CD4-positive, alpha-beta T cell (primary cell): ENCODE data around the gene HAPSTR1. TPM values are rescaled to one million over a fixed set of nuclear protein-coding genes. Genes with fewer than 3 reads are reported as not detected.

Experiments used
- ATAC-seq: fragments of 200-7000 bp; cut with Tn5 transposase; one replicate; pipeline ENCODE4 v1.10.0; 2022; ENCODE audit warnings: mild to moderate bottlenecking; ENCODE audit not compliant: poor library complexity
- CTCF ChIA-PET: fragments of 350-600 bp; sonication (Branson Sonifier 250); formaldehyde crosslinking; loops from one replicate; lab custom pipeline; 2021; ENCODE audit warnings: antibody characterized with exemption, inconsistent platforms; lab: Charles Lee
- POLR2A ChIA-PET: fragments of 350-600 bp; sonication (Branson Sonifier 250); formaldehyde crosslinking; loops from one replicate; lab custom pipeline; 2021; ENCODE audit warnings: antibody characterized with exemption, inconsistent platforms; lab: Charles Lee
- DNase-seq, 14 experiments: peaks; one replicate each; pipeline ENCODE4 v3.0.0-alpha.2; 2013 to 2020; ENCODE audit warnings: mixed read lengths in 2 of 14
- H3K27ac ChIP-seq, 2 donors: one replicate each; pipeline versions ENCODE4 v1.5.1 to v1.7.0; 2013; ENCODE audit warnings: low read length in 2 of 2, low read depth in 1 of 2, mild to moderate bottlenecking in 1 of 2
- H3K27me3 ChIP-seq, 2 experiments: 1 replicate in 1 of 2; 2 replicates in 1 of 2; pipeline versions ENCODE4 v1.6.1 to v1.7.0; 2013; ENCODE audit warnings: low read length in 2 of 2, control low read depth in 1 of 2, mild to moderate bottlenecking in 1 of 2, moderate library complexity in 1 of 2; ENCODE audit not compliant: insufficient read depth in 2 of 2, control insufficient read depth in 1 of 2
- H3K36me3 ChIP-seq: one replicate; pipeline ENCODE4 v1.6.1; 2013; ENCODE audit warnings: low read length, control low read depth; ENCODE audit not compliant: insufficient read depth
- H3K4me1 ChIP-seq: one replicate; pipeline ENCODE4 v1.6.1; 2013; ENCODE audit warnings: low read length, control low read depth; ENCODE audit not compliant: insufficient read depth
- H3K4me3 ChIP-seq: one replicate; pipeline ENCODE4 v1.5.1; 2013; ENCODE audit warnings: mild to moderate bottlenecking, low read length, moderate library complexity
- H3K9me3 ChIP-seq, 2 experiments: 1 replicate in 1 of 2; 2 replicates in 1 of 2; pipeline versions ENCODE4 v1.6.1 to v1.7.0; 2013; ENCODE audit warnings: low read length in 2 of 2, mild to moderate bottlenecking in 2 of 2, control low read depth in 1 of 2, moderate library complexity in 1 of 2; ENCODE audit not compliant: control insufficient read depth in 1 of 2, insufficient read depth in 1 of 2
- H3K27ac Mint-ChIP-seq: one replicate; pipeline ENCODE4 v1.8.0; 2020; ENCODE audit warnings: mixed read lengths
- H3K27me3 Mint-ChIP-seq: one replicate; pipeline ENCODE4 v1.8.0; 2021; ENCODE audit warnings: mixed read lengths
- H3K36me3 Mint-ChIP-seq: one replicate; pipeline ENCODE4 v1.8.0; 2021; ENCODE audit warnings: low read depth, mixed read lengths
- H3K4me1 Mint-ChIP-seq: one replicate; pipeline ENCODE4 v1.8.0; 2021; ENCODE audit warnings: low read depth, mixed read lengths
- H3K4me3 Mint-ChIP-seq: one replicate; pipeline ENCODE4 v1.8.0; 2020; ENCODE audit warnings: mild to moderate bottlenecking, mixed read lengths
- H3K9me3 Mint-ChIP-seq: one replicate; pipeline ENCODE4 v1.8.0; 2020; ENCODE audit warnings: mixed read lengths
- intact Hi-C, 2 experiments: fragments of 100-400 bp; cut with DNase I in 1 of 2; cut with micrococcal nuclease in 1 of 2; formaldehyde crosslinking; loops; one replicate each; pipeline versions ENCODE4 v1.15.1 to v1.9.0; 2023 to 2025; cut with DNase I, micrococcal nuclease
- total RNA-seq, 174 experiments: library from RNA in 2 of 174; stranded (reverse) in 2 of 174; gene quantifications; one replicate each; pipeline ENCODE4 v1.2.3 and lab custom pipeline; 2021 to 2026
- TF ChIP-seq, protein P1 (sequence below): fragments of 200-600 bp; IDR thresholded peaks from one replicate; pipeline ENCODE4 v1.8.0; 2022; ENCODE audit warnings: antibody characterized with exemption, mild to moderate bottlenecking

Gene HAPSTR1
- total RNA-seq, 2 experiments from 2014 or later, result 152 to 153 TPM

DNA sequence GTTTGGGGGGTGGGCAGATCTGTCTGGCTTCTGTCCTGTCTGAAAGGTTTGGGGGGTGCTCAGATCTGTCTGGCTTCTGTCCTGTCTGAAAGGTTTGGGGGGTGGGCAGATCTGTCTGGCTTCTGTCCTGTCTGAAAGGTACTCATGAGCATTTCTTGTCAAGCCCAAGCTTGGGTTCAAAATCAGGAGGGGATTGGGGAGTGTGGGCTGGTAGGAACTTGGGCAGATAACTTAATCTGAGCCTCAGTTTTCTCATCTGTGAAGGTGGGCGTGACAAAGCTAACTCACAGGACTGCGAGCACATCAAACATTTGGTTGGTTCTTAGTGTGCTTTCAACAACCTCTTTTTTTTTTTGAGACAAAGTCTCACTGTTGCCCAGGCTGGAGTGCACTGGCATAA, 35.2 kb downstream of the HAPSTR1 start:
- Mint-ChIP-seq H3K4me1 (peaks cover 63% of the 10 kb centered on the region), H3K36me3 (peaks cover 34% of the 10 kb centered on the region), H3K4me3 (no peak overlapping the region), H3K27me3 (no peaks in the 10 kb centered on the region), H3K9me3 (no peaks in the 10 kb centered on the region), H3K27ac (peak overlapping the region; percentile 90)
- ATAC-seq (no peak), DNase-seq (peak in 1 of 14 experiments; percentile 34)
- Histone ChIP-seq H3K4me1 (peaks cover 42% of the 10 kb centered on the region), H3K27me3 (no peaks in the 10 kb centered on the region), H3K9me3 (no peaks in the 10 kb centered on the region), H3K4me3 (no peak overlapping the region), H3K27ac (peak overlapping the region in 1 of 2 donors; percentile 18), H3K36me3 (peaks cover 24% of the 10 kb centered on the region)
- ChIA-PET POLR2A (interaction anchor here (0.9 kb wide), 1 partner anchor 154 kb away, joined by 5 read pairs; no protein-coding TSS in a partner anchor), CTCF (interaction anchor here (0.5 to 3.0 kb wide), 3 partner anchors 13 to 118 kb away, joined by 3 to 13 read pairs (median 4); no protein-coding TSS in a partner anchor)
- TF ChIP-seq, protein P1, sequence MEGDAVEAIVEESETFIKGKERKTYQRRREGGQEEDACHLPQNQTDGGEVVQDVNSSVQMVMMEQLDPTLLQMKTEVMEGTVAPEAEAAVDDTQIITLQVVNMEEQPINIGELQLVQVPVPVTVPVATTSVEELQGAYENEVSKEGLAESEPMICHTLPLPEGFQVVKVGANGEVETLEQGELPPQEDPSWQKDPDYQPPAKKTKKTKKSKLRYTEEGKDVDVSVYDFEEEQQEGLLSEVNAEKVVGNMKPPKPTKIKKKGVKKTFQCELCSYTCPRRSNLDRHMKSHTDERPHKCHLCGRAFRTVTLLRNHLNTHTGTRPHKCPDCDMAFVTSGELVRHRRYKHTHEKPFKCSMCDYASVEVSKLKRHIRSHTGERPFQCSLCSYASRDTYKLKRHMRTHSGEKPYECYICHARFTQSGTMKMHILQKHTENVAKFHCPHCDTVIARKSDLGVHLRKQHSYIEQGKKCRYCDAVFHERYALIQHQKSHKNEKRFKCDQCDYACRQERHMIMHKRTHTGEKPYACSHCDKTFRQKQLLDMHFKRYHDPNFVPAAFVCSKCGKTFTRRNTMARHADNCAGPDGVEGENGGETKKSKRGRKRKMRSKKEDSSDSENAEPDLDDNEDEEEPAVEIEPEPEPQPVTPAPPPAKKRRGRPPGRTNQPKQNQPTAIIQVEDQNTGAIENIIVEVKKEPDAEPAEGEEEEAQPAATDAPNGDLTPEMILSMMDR, result no peak
- intact Hi-C loops, result loop anchor here in 1 of 2 experiments (5.0 kb wide), 1 partner anchor 34 kb away; the partner anchor contains the start of gene HAPSTR1

DNA sequence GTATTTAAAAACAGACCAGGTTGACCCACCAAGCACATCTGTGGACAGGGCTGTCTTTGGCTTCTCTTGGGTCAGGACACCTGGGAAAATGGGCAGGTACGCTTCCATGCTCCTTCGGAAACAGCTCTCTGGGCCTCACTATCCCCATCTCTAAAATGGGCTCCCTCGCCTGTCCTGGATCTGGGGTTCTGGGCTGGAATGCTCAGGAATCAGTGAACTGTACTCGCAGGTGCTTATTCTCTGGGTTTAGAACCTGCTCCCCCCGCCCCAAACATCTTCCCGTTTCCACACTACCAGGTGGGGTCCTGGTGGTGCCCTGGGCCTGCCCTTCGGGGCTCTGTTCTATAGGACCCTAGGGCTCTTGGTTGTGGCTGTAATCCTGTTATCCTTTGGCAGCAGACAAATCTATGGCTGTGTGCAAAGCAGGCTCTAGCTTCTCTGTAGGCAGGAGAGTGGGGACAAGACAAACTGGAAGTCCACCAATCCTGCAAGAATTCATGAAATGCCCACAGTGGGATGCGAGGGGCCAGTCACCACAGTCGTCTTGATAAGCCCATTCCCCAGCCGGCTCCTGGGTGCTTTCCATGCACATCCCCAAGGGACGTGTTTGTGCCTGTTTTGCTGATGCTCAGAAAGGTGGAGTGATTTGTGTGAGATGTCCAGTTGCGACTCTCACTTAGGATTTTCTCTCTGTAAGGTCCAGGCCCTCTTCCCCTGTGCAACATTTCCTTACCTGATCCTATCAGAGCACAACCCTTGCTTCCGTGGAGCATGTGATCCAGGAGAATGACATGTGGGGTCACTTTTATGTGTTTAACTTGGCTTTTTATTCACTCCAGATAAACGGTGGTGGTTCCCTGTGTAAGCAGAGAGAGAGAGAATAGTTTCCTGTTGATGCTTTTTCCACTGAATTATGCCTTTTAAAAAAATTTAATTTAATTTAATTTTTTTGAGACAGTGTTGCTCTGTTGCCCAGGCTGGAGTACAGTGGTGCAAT, 37.2 kb downstream of the HAPSTR1 start:
- intact Hi-C loops, result loop anchor here in 1 of 2 experiments (5.0 kb wide), 1 partner anchor 36 kb away; the partner anchor contains the start of gene HAPSTR1
- H3K27me3 ChIP-seq, result no peaks in the 10 kb centered on the region
- no peak overlapping the region for H3K4me3 ChIP-seq
- peaks cover 35% of the 10 kb centered on the region for H3K4me1 ChIP-seq
- peaks cover 17% of the 10 kb centered on the region for H3K36me3 Mint-ChIP-seq
- DNase-seq (no peak), ATAC-seq (no peak)
- peaks cover 4% of the 10 kb centered on the region for H3K36me3 ChIP-seq
- H3K4me1 Mint-ChIP-seq, result peaks cover 49% of the 10 kb centered on the region
- H3K27ac ChIP-seq, result peak overlapping the region; percentile 32 to 44
- no peaks in the 10 kb centered on the region for H3K9me3 ChIP-seq
- H3K4me3 Mint-ChIP-seq, result no peak overlapping the region
- TF ChIP-seq, protein P1, result no peak
- no peaks in the 10 kb centered on the region for H3K9me3 Mint-ChIP-seq
- ChIA-PET CTCF (interaction anchor here (3.0 kb wide), 1 partner anchor 11 kb away, joined by 13 read pairs; no protein-coding TSS in a partner anchor), POLR2A (interaction anchor here (1.3 kb wide), 1 partner anchor 38 kb away, joined by 9 read pairs; the partner anchor contains the start of gene HAPSTR1)
- H3K27me3 Mint-ChIP-seq, result no peaks in the 10 kb centered on the region
- peak overlapping the region; percentile 90 for H3K27ac Mint-ChIP-seq

DNA sequence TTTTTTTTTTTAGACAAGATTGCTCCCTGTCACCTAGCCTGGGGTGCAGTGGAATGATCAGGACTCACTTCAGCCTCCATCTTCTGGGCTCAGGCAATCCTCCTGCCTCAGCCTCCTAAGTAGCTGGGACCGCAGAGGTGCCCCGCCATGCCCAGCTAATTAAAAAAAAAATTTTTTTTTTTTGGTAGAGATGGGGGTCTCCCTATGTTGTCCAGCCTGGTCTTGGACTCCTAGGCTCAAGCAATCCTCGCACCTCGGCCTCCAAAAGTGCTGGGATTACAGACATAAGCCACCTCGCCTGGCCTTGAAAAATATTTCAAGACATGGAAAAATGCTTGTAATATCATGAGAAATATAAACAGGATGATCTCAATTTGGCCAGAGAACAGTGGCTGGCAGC, 42.9 kb downstream of the HAPSTR1 start:
- Histone ChIP-seq H3K9me3 (no peaks in the 10 kb centered on the region), H3K4me1 (peaks cover 18% of the 10 kb centered on the region), H3K27me3 (peaks cover 3 to 4% of the 10 kb centered on the region in 2 experiments), H3K36me3 (no peaks in the 10 kb centered on the region), H3K4me3 (no peak overlapping the region), H3K27ac (no peak overlapping the region)
- TF ChIP-seq, protein P1, result no peak
- ChIA-PET CTCF (interaction anchor here (0.6 to 2.8 kb wide), 5 partner anchors 13 to 274 kb away, joined by 3 to 15 read pairs (median 5); no protein-coding TSS in a partner anchor), POLR2A (interaction anchor here (2.5 kb wide), 1 partner anchor 43 kb away, joined by 14 read pairs; the partner anchor contains the start of gene HAPSTR1)
- peaks cover 28% of the 10 kb centered on the region for H3K4me1 Mint-ChIP-seq
- no peaks in the 10 kb centered on the region for H3K9me3 Mint-ChIP-seq
- peak overlapping the region; percentile 47 for H3K27ac Mint-ChIP-seq
- no peak for DNase-seq
- ATAC-seq, result no peak
- no peaks in the 10 kb centered on the region for H3K27me3 Mint-ChIP-seq
- H3K4me3 Mint-ChIP-seq, result no peak overlapping the region
- H3K36me3 Mint-ChIP-seq, result no peaks in the 10 kb centered on the region
- intact Hi-C loops, result loop anchor here (1.0 to 10.0 kb wide), 6 partner anchors 42 to 1370 kb away; partner anchors contain the start of gene HAPSTR1 (in 1 of the 2)
